B cell (primary cell): Measurements from ENCODE around the gene STK11.

Experiments used
- CTCF ChIP-seq: fragments of 200-600 bp; IDR thresholded peaks from one replicate; pipeline ENCODE4 v1.8.0; 2022; ENCODE audit warnings: antibody characterized with exemption, mild to moderate bottlenecking
- EZH2 ChIP-seq: IDR thresholded peaks from 2 replicates; pipeline ENCODE4 v1.6.1; 2012; ENCODE audit warnings: borderline replicate concordance, low read depth, mild to moderate bottlenecking, moderate library complexity, low read length; ENCODE audit not compliant: insufficient read depth, poor library complexity, severe bottlenecking

GRCh38 chr19:1228161-1228957 is 22.8 kb downstream of the STK11 start:
- TF ChIP-seq CTCF (no peak), EZH2 (no peak)
